ENCODE data around the gene DMRTB1. TPM values are rescaled to one million over a fixed set of nuclear protein-coding genes. Genes with fewer than 3 reads are reported as not detected.
A peak's percentile ranks its signal among the peaks of the same experiment; 100 is the strongest.

Gene DMRTB1
- total RNA-seq, 1 donor from 2014 or later, result not detected

GRCh38 chr1:53455364-53455991, 3.7 kb upstream of the DMRTB1 start:
- TF ChIP-seq CTCF (conservative IDR thresholded peaks at IDR 0.05), result no peak
- DNase-seq (ENCODE audit: extremely low spot score, unreplicated experiment), result no peak
- H3K27ac Mint-ChIP-seq, result no peak overlapping the region
- no peaks in the 10 kb centered on the region for H3K36me3 Mint-ChIP-seq
- no peaks in the 10 kb centered on the region for H3K27me3 Mint-ChIP-seq
- no peak overlapping the region for H3K4me3 Mint-ChIP-seq
- no peaks in the 10 kb centered on the region for H3K4me1 Mint-ChIP-seq (ENCODE audit: unreplicated experiment)
- no peaks in the 10 kb centered on the region for H3K9me3 Mint-ChIP-seq

- TF ChIP-seq CTCF (conservative IDR thresholded peaks at IDR 0.05), result no peak
Measured at GRCh38 chr1:53458634-53459033, 565 bp upstream of the DMRTB1 start.

GRCh38 chr1:53460211-53460634, 1.0 kb downstream of the DMRTB1 start:
- Mint-ChIP-seq H3K27ac (no peak overlapping the region), H3K36me3 (no peaks in the 10 kb centered on the region), H3K27me3 (no peaks in the 10 kb centered on the region), H3K9me3 (no peaks in the 10 kb centered on the region), H3K4me1 (ENCODE audit: unreplicated experiment) (peaks cover 7% of the 10 kb centered on the region), H3K4me3 (no peak overlapping the region)
- no peak for DNase-seq (ENCODE audit: extremely low spot score, unreplicated experiment)
- no peak for TF ChIP-seq CTCF (conservative IDR thresholded peaks at IDR 0.05)

More at GRCh38 chr1:53458634-53459033, 565 bp upstream of the DMRTB1 start:
- Mint-ChIP-seq H3K4me1 (ENCODE audit: unreplicated experiment) (peaks cover 7% of the 10 kb centered on the region), H3K4me3 (no peak overlapping the region), H3K9me3 (no peaks in the 10 kb centered on the region), H3K27ac (no peak overlapping the region), H3K27me3 (no peaks in the 10 kb centered on the region), H3K36me3 (no peaks in the 10 kb centered on the region)
- DNase-seq (ENCODE audit: extremely low spot score, unreplicated experiment), result no peak

GRCh38 chr1:53460666-53461322, 1.6 kb downstream of the DMRTB1 start:
- Mint-ChIP-seq H3K27me3 (no peaks in the 10 kb centered on the region), H3K4me1 (ENCODE audit: unreplicated experiment) (peaks cover 7% of the 10 kb centered on the region), H3K36me3 (no peaks in the 10 kb centered on the region), H3K9me3 (no peaks in the 10 kb centered on the region), H3K27ac (no peak overlapping the region), H3K4me3 (no peak overlapping the region)
- no peak for DNase-seq (ENCODE audit: extremely low spot score, unreplicated experiment)
- TF ChIP-seq CTCF (conservative IDR thresholded peaks at IDR 0.05), result no peak

GRCh38 chr1:53461323-53462044, 2.3 kb downstream of the DMRTB1 start:
- H3K9me3 Mint-ChIP-seq, result no peaks in the 10 kb centered on the region
- H3K4me3 Mint-ChIP-seq, result no peak overlapping the region
- H3K27me3 Mint-ChIP-seq, result no peaks in the 10 kb centered on the region
- TF ChIP-seq CTCF (conservative IDR thresholded peaks at IDR 0.05), result no peak
- no peak overlapping the region for H3K27ac Mint-ChIP-seq
- peaks cover 8% of the 10 kb centered on the region for H3K4me1 Mint-ChIP-seq (ENCODE audit: unreplicated experiment)
- H3K36me3 Mint-ChIP-seq, result no peaks in the 10 kb centered on the region
- peak; percentile 65 for DNase-seq (ENCODE audit: extremely low spot score, unreplicated experiment)

Data from type B pancreatic cell (in vitro differentiated cells).